ENCODE data around the gene SLC47A2.

- TF ChIP-seq CTCF (IDR thresholded peaks at IDR 0.05; ENCODE audit: insufficient read depth, low read length) (no peak), POLR2AphosphoS5 (IDR thresholded peaks at IDR 0.05; ENCODE audit: low read depth) (no peak), SPI1 (IDR thresholded peaks at IDR 0.05; ENCODE audit: borderline replicate concordance, low read depth) (no peak), REST (IDR thresholded peaks at IDR 0.05; ENCODE audit: insufficient replicate concordance, low read depth) (no peak), GABPA (IDR thresholded peaks at IDR 0.05; ENCODE audit: low read depth) (no peak)
These were observed 26.1 kb upstream of the SLC47A2 start for GRCh38 chr17:19742495-19742894.
